Measurements from ENCODE around the gene KRTAP10-5. TPM values are rescaled to one million over a fixed set of nuclear protein-coding genes. Genes with fewer than 3 reads are reported as not detected.
"Not testable (repeated sequence)": the region's sequence is repeated elsewhere in the genome, so short reads cannot be mapped to it uniquely, and the experiment has no call there.

The KRTAP10-5 gene
- total RNA-seq, 1 donor from 2014 or later: not detected

GRCh38 chr21:44575307-44576024 is 4.9 kb downstream of the KRTAP10-5 start:
- ATAC-seq (ENCODE audit: poor library complexity): no peak
- intact Hi-C loops (cut with DNase I): no loop called here
- DNase-seq: no peak

GRCh38 chr21:44574457-44575306 is 5.7 kb downstream of the KRTAP10-5 start:
- intact Hi-C loops (cut with DNase I): no loop called here
- DNase-seq (no peak), ATAC-seq (ENCODE audit: poor library complexity) (no peak)

GRCh38 chr21:44573630-44574456 is 6.6 kb downstream of the KRTAP10-5 start, which contains the start of gene KRTAP10-4:
KRTAP10-4 (plus strand) TSS chr21:44573729; CDS start chr21:44573759, 30 bp downstream.
- ATAC-seq (ENCODE audit: poor library complexity); DNase-seq; intact Hi-C loops (cut with DNase I): not testable (repeated sequence)

- intact Hi-C loops (cut with DNase I): no loop called here
These were observed 7.3 kb downstream of the KRTAP10-5 start for GRCh38 chr21:44572959-44573583.

GRCh38 chr21:44571844-44572782 is 8.3 kb downstream of the KRTAP10-5 start:
- intact Hi-C loops (cut with DNase I): no loop called here

More at GRCh38 chr21:44572959-44573583, 7.3 kb downstream of the KRTAP10-5 start:
- ATAC-seq (ENCODE audit: poor library complexity) (no peak), DNase-seq (no peak)

GRCh38 chr21:44571296-44571695 is 9.1 kb downstream of the KRTAP10-5 start:
- DNase-seq (no peak), ATAC-seq (ENCODE audit: poor library complexity) (no peak)
- intact Hi-C loops (cut with DNase I): no loop called here

More at GRCh38 chr21:44571844-44572782, 8.3 kb downstream of the KRTAP10-5 start:
- ATAC-seq (ENCODE audit: poor library complexity): no peak
- DNase-seq: no peak

GRCh38 chr21:44569861-44570517 is 10.4 kb downstream of the KRTAP10-5 start:
- ATAC-seq (ENCODE audit: poor library complexity) (no peak), DNase-seq (no peak)
- intact Hi-C loops (cut with DNase I): no loop called here

GRCh38 chr21:44568667-44569556 is 11.5 kb downstream of the KRTAP10-5 start:
- intact Hi-C loops (cut with DNase I): no loop called here
- DNase-seq (no peak), ATAC-seq (ENCODE audit: poor library complexity) (no peak)

- ATAC-seq (ENCODE audit: poor library complexity): no peak
- no peak for DNase-seq
- intact Hi-C loops (cut with DNase I): no loop called here
These were observed 12.1 kb downstream of the KRTAP10-5 start for GRCh38 chr21:44568261-44568660.

GRCh38 chr21:44567481-44568171 is 12.8 kb downstream of the KRTAP10-5 start:
- no peak for DNase-seq
- no peak for ATAC-seq (ENCODE audit: poor library complexity)
- intact Hi-C loops (cut with DNase I): no loop called here

GRCh38 chr21:44566403-44566802 is 14.0 kb downstream of the KRTAP10-5 start:
- DNase-seq: no peak
- ATAC-seq (ENCODE audit: poor library complexity): no peak
- intact Hi-C loops (cut with DNase I): no loop called here

GRCh38 chr21:44564886-44565598 is 15.4 kb downstream of the KRTAP10-5 start:
- DNase-seq (no peak), ATAC-seq (ENCODE audit: poor library complexity) (no peak)
- intact Hi-C loops (cut with DNase I): no loop called here

GRCh38 chr21:44564099-44564498 is 16.3 kb downstream of the KRTAP10-5 start:
- ATAC-seq (ENCODE audit: poor library complexity) (no peak), DNase-seq (no peak)
- intact Hi-C loops (cut with DNase I): no loop called here

- ATAC-seq (ENCODE audit: poor library complexity) (no peak), DNase-seq (no peak)
- intact Hi-C loops (cut with DNase I): no loop called here
These were observed 21.7 kb downstream of the KRTAP10-5 start, which contains the start of gene KRTAP10-3 for GRCh38 chr21:44558695-44559094. KRTAP10-3 (minus strand) TSS chr21:44558795; CDS start chr21:44558715, 80 bp downstream.

- ATAC-seq (ENCODE audit: poor library complexity); intact Hi-C loops (cut with DNase I); DNase-seq: not testable (repeated sequence)
These were observed 22.1 kb downstream of the KRTAP10-5 start for GRCh38 chr21:44558329-44558675.

Data from Right ventricle myocardium superior (tissue), 1 donor.